Anterior cingulate cortex (tissue), 58 donors: Measurements from ENCODE around the gene NIPA2.
"Not testable (repeated sequence)": the region's sequence is repeated elsewhere in the genome, so short reads cannot be mapped to it uniquely, and the experiment has no call there.

Experiments
- DNase-seq, 58 donors: peaks; one replicate each; lab custom pipeline; 2025; lab: John Stamatoyannopoulos, UW

Gene NIPA2

DNA sequence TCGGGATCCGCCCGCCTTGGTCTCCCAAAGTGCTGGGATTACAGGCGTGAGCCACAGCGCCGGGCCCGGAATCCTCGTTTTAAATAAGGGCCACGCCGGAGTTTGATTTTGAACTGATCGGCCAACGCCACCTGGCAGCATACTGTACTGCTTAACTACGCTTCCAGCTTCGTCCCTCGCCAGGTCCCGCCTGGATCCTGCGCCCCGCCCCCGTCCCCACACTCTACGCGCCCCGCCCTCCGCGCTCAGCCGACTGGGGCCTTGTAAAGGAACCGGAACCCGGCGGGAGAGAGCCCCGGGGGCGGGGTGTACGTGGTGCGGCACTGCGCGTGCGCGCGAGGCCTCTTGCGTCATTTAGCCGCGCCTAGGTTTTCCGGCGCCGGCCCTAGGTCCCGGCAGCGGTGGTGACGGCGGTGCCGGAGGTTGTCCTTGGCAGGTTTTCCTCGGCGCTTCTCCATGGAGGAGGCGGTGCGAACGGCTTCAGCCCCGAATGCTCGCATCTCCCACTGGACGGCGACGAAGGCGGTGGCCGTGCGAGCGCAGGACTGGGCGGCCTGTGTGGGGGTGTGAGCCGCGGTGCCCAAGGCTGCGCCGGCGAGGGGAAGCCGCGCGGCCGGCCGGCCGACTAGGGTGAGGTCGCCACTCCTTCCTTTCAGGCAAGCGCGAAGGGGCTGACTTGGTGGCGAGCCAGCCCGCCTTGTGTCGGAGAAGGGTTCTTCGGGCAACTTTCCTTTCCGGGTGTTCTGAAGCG lies at the start of gene NIPA2:
TSS of gene NIPA2 (plus strand) at position 375 of the 751 bp plus-strand sequence. CDS start 13,066 bp downstream, outside the sequence.
- peak; percentile 33 to 98 (median 96) for DNase-seq

DNA sequence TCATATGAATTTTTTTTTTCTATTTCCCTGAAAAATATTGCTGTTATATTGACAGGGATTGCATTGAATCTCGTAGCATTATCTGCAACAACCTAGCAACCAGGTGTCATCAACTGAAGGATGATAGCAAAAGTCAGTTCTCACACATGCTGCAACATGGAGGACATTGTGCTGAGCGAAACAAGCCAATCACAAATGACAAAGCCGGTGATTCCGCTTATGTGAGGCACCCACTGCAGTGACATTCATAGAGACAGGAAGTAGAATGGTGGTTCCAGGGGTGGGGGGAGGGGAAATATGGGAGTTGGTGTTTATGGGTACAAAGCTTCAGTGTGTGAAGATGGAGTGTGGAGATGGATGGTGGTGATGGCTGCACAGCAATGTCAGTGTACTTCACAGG lies 44.4 kb upstream of the NIPA2 start:
- no peak for DNase-seq

DNA sequence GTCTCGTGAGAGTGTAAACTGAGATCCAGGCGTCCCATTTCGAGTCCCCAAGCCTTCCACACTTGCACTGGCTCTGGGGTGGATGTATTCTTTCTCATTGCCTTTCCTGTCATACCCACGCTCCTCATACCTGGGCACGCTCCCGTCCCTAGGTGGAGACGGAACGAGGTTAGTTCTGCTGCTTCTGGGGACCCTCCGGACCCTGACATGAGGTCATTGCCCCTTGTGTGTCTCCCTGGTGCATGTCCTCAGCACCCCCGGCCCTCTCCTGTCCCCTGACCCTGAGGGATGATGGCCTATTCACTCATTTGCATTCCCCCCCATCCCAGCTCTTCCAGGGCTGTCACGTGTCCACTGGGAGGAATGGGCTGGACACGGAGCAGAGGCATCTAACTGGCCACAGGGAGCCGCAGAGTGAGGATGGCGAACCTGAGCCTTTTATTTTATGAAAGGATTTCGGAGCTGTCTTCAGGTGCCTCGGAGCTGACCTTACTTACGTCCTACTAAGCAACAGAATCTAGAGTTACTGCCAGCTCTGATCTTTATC lies 43.8 kb upstream of the NIPA2 start:
- no peak for DNase-seq

DNA sequence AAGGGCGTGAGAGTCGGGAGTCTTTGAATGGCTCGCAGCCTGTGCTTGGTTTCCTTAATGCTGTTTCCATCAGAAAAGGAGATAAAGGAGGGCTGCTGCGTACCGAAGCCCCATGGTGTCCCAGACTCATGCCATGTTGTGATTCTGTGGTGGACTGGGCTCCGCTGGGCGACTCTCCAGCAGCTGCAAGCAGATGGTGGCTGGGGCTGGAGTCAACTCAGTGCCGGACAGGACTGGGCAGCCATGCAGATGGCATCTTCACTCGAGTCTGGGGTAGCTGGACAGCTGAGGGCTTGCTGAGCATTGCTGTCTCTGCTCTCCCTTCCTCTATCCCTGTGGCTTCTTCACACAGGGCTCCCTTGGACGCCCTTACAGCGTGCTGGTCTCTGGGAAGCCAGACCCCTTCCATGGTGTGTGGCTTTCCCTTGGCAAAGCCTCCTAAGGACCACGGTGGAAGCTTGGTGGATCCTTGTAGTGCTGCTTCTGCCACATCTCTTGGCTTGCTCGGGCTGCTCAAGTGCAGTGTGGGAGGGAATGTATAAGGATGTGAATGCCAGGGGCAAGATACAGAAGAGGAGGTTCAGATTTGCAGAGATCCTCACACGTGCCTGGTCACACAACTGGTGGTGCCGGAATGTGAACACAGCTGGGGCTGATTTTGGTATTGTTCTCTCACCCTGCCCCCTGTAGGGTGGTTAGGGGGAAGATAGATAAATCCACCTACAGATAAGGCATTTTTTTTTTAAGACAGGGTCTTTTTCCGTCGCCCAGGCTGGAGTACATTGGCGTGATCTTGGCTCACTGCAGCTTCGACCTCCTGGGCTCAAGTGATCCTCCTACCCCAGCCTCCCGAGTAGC lies 43.0 kb upstream of the NIPA2 start:
- DNase-seq: no peak

DNA sequence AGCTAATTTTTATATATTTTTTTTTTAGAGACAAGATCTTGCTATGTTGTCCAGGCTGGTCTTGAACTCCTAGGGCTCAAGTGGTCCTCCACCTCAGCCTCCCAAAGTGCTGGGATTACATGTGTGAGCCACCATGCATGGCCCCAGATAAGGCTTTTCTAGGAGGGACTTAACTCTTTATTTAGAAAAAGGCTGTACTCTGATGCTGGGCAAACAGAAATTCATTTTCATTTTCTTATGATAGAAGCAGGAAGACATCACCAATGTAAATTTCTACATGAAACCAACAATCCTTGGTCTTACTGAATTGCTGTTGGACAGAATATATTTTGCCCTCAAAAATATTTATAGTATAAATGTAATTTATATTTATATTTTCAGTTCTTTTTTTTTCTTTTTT lies 42.4 kb upstream of the NIPA2 start:
- DNase-seq: no peak

DNA sequence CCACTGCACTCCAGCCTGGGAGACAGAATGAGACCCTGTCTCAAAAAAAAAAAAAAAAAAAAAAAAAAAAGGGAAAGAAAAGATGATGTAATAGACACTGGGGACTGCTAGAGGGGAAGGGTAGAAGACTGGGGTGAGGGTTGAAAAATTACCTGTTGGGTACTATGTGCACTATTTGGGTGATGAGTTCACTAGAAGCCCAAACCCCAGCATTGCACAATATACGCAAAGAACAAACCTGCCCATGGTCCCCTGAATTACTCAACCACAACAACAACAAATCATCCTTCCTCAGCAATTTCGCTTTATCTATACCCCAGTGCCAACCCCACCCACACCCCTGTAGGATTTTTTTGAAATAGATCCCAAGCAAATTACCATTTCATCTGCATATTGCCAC lies 38.6 kb upstream of the NIPA2 start:
- no peak for DNase-seq

DNA sequence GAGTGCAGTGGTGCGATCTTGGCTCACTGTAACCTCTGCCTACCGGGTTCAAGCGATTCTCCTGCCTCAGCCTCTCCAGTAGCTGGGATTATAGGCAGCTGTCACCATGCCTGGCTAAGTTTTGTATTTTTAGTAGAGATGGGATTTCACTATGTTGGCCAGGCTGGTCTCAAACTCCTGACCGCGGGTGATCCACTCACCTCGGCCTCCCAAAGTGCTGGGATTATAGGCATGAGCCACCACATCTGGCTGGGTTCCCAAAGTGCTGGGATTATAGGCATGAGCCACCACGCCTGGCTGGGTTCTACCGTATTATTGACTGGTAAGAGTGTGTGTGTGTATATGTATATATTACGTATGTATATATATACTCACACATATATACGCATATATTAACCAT lies 35.5 kb upstream of the NIPA2 start:
- peak in 1 of 58 donors; percentile 22 for DNase-seq

DNA sequence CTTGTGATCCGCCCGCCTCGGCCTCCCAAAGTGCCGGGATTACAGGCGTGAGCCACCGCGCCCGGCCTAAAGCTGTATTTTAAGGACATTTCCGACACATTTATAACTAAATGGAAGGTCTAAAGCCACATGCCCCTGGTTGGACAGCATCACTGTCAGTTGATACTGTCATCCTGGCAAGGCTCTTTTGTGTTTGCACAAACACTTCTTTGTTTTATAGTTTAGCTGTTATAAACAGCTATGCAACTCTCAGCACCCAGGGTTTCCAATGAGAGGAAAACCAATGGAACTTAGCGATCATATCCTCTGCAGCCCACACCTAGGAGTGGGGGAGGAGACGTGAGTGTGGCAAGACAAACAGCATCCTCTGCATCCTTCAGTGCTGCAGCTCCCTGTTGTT lies 32.3 kb upstream of the NIPA2 start:
- peak in 25 of 58 donors; percentile 5 to 77 (median 36) for DNase-seq

DNA sequence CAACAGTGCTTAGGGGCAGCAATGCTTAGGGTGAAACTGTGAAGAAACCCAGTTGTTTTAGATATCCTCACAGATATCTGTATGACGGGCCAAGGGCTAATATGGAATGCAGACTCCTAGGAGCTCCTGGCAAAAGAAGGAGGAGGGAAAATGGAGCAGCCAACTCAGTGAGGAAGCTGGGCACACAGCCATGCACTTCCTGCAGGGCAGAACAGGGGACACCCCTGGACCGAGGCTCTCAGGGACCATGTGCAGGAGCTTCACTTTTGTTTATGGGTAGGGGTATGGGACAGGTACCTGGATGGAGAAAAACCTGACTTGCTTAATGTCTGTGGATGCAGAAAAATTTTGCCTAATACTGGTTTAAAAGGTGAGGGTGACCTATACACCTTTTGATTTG lies 31.8 kb upstream of the NIPA2 start:
- peak in 12 of 58 donors; percentile 8 to 59 (median 40) for DNase-seq

DNA sequence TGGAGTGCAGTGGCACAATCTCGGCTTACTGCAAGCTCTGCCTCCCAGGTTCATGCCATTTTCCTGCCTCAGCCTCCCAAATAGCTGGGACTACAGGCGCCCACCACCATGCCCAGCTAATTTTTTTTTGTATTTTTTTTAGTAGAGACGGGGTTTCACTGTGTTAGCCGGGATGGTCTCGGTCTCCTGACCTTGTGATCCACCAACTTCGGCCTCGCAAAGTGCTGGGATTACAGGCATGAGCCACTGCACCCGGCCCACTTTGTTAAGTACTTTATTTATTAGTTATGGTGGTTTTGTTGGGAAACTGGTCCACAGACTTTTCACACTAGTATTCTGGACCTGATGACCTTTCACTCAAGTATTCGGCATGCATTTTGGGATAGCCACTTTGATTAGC lies 30.6 kb upstream of the NIPA2 start:
- DNase-seq: not testable (repeated sequence)

DNA sequence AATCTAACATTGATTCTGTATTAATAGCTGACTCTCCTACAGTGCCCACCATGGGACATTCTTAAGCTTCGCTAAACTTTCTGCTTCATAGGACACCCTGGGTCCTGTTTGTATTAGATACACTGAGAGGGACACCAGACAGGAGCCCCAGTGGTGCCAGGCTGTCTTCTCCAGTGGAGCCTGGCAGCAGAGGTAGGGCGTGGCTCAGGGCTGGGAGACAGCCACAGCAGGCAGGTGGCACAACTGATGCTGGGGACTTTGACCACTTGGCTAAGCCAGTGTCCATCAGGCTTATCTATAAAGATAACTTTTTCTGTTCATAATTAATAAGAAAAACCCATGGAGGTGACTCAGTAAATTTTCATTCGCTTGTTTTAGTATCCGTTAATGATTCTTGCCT lies 30.2 kb upstream of the NIPA2 start:
- no peak for DNase-seq

DNA sequence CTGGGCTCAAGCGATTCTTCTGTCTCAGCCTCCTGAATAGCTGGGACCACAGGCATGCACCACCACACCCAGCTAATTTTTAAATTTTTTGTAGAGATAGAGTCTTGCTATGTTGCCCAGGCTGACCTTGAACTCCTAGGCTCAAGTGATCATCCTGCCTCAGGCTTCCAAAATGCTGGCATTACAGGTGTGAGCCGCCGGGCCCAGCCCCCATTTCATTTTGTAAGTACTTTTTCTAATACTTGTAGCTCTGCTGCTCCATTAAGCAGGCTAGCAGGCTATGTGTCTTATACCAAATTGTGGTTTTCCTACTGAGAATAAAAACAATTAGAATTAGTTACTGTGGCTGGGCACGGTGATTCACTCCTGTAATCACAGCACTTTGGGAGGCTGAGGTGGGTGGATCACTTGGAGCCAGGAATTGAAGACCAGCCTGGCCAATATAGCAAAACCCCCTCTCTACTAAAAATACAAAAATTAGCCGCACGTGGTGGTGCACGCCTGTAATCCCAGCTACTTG lies 29.6 kb upstream of the NIPA2 start:
- DNase-seq: no peak

DNA sequence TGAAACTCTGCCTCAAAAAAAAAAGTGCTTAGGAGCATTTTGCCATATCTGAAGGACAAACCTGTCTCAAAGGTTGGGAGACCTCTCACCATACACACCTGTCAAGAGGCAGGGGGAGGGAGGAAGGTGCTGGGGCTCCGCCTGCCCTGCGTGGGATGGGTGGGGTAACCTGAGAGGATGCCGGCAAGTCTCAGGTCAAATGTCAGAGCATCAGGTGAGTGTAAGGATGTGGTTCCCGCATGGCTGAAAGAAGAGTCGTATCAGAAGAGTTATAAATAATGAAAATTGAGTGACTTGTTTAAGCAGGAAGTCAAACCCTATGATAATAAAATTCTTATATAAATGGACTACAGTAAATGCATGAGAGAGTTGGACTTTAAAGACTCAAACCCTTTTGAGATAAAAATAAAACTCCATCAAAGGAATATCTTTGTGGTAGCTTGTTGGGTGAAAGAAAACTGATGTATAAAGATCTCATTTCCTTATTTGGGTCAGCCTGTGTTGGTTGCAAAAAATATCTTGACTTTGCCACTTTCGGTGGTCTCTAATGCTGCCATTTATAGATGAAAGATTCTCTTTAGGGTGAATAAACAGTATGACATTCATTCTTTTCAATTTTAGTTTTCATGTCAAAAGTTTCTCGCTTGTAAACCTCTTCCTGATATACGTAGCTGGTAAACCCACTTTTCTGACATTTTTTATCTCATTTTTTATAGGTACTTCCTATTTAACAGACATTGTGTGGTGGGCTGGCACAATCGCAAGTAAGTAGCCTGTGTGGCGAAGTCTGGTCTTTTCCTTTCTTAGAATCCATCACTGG lies 28.2 kb upstream of the NIPA2 start:
- no peak for DNase-seq

DNA sequence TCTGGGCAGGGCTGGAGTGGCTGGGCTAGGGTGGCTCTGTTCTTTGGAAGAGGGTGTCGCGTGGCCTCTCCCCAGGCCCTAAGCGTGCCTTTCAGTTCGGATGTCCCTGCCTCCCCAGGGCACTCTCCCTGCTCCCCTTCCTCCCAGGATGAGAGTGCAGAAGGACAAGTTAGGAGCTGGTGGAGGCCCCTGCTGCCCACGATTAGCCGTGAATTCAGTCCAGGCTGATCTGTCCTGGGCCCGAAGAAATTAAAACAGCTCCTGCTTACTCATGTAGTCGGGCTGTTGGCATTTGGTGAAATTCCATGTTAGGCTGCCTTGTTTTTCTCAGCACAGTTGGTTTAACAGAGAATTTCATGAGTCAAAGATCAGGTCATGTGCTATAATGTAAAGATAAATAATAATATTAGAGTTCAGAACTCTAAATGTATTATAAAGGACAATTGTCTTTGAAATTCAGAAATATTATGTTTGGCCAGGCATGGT lies 27.6 kb upstream of the NIPA2 start:
- DNase-seq: no peak

DNA sequence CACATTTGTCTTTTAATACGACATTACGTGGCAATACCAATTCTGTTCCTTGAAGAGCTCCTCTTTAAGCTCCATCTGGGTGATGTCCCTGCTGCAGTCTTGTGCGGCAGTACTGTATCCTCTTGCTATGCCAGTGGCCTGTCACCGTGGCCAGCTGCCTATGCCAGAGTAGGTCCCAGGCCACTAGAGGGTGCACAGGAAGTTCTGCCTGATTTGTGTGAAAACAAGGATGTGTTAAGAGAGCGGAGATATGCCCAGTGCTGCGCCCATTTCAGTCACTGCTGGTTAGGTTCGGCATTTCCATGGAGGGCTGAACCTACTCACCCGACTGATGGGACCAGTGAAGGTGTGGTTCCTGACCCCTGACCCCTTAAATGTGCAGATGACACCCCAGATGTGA lies 26.8 kb upstream of the NIPA2 start:
- DNase-seq: peak in 45 of 58 donors; percentile 5 to 79 (median 37)

DNA sequence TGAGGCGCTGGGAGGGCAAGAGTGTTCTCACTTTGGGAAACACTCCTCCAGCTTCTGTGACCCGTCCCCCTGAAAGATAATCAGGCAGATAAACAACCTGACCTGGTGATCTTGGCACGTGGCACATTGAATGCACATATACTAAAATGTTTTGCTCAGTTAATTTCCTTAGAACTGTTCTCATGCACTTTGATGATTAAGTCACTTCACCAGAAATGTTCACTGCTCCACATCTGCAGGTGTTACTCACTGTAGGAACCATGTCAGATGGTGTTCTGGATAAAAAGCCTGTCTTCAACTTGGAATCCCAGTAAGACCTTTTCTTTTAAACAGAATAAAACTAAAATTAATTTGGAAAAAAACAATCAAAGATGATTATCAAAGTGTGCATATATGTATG lies 24.6 kb upstream of the NIPA2 start:
- no peak for DNase-seq

DNA sequence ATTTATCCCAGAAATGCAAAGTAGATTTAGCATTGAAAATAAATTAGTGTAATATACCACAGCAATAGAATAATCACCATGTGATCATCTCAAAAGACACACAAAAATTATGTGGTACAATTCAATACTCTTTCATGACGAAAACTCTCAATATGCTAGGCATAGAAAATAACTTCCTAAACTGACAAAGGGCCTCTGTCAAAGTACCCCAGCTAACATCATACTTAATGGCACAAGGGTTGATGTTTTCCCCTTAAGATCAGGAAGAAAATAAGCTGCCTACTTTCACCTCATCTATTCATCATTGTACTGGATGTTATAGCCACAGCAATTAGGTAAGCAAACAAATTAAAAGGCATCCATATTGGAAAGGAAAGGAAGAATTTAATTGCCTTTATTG lies 22.7 kb upstream of the NIPA2 start:
- no peak for DNase-seq

DNA sequence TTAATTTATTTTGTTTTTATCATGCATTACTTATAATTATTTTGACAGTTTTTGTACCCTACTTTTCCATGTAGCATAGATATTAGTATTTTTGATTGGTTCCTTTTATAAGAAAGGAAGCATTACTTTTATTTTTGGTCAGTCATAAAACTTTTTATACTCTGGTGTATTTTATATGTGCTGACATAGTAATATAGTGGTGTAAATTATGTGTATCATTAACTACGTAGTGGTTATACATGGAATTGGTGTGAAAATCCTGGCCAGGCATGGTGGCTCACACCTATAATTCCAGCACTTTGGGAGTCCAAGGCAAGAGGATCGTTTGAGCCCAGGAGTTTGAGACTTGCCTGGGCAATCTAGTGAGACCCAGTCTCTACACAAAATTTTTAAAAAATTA lies 18.8 kb upstream of the NIPA2 start:
- no peak for DNase-seq

DNA sequence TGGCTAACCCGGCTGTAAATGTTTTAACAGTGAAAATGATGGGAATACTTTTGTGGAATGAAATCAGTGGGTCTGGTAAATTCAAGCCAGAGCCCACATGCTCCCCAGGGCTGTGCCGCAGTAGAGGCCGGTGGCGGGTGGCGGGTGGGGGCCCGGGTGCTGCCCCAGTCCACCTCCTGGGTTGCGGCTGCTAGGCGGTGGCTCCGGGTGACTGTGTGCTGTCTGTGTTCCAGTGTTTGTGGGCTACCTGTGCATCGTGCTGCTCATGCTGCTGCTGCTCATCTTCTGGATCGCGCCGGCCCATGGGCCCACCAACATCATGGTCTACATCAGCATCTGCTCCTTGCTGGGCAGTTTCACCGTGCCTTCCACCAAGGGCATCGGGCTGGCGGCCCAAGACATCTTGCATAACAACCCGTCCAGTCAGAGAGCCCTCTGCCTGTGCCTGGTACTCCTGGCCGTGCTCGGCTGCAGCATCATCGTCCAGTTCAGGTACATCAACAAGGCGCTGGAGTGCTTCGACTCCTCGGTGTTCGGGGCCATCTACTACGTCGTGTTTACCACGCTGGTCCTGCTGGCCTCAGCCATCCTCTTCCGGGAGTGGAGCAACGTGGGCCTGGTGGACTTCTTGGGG lies 14.9 kb upstream of the NIPA2 start:
- no peak for DNase-seq

DNA sequence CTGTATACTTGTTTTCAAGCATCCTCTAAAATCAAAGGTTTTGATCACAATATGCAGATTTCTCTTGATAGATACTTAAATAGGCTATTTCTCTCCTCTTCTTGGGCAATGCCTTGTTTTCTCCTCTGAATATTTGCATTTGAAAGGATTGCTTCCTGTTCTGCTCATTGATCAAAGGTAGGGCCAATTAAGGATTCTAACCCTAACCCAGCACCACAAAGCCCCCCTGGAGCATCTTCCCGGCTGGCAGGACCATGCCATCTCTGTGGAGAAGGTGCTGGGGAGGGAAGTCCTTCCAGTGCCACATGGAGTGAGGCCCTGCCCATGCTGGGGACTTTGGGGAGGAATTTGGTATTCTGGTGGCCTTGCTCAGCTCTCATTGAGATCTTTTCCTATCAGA lies 11.3 kb upstream of the NIPA2 start:
- no peak for DNase-seq
